ENCODE data around the gene C6orf136.

C6orf136 gene

DNA sequence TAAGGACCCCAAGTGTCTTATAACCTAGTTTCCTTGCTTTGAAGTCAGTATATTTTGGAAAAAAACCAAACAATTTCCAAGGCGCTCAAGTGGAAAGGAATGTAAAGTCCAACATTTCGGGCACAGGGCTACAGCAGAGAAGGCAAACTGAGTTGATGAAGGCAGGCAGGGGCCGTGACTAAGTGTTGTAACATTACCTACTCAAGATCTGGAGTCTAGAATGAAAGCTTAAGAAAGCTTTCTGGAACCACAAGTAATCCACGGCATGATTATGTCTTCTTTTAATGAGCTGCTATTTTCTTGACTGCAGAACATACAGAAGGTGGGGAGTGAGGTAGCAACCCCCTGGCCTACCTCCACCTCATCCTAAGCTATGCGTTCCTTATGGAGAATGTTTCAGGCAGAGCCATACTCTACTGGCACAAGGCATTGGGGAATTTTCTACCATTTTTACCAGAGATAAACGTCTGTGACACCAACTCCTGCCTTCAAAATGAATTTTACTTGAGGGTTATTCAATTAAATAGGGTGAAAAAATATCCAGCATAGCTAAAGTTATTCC lies 34.2 kb upstream of the C6orf136 start:
- TF ChIP-seq, protein P1, sequence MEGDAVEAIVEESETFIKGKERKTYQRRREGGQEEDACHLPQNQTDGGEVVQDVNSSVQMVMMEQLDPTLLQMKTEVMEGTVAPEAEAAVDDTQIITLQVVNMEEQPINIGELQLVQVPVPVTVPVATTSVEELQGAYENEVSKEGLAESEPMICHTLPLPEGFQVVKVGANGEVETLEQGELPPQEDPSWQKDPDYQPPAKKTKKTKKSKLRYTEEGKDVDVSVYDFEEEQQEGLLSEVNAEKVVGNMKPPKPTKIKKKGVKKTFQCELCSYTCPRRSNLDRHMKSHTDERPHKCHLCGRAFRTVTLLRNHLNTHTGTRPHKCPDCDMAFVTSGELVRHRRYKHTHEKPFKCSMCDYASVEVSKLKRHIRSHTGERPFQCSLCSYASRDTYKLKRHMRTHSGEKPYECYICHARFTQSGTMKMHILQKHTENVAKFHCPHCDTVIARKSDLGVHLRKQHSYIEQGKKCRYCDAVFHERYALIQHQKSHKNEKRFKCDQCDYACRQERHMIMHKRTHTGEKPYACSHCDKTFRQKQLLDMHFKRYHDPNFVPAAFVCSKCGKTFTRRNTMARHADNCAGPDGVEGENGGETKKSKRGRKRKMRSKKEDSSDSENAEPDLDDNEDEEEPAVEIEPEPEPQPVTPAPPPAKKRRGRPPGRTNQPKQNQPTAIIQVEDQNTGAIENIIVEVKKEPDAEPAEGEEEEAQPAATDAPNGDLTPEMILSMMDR (IDR thresholded peaks at IDR 0.05; ENCODE audit: low read length, missing control alignments): no peak
- H3K4me3 ChIP-seq (replicated peaks; ENCODE audit: low read depth, low read length): no peak overlapping the region
- DNase-seq (ENCODE audit: low read depth): peak; percentile 37

DNA sequence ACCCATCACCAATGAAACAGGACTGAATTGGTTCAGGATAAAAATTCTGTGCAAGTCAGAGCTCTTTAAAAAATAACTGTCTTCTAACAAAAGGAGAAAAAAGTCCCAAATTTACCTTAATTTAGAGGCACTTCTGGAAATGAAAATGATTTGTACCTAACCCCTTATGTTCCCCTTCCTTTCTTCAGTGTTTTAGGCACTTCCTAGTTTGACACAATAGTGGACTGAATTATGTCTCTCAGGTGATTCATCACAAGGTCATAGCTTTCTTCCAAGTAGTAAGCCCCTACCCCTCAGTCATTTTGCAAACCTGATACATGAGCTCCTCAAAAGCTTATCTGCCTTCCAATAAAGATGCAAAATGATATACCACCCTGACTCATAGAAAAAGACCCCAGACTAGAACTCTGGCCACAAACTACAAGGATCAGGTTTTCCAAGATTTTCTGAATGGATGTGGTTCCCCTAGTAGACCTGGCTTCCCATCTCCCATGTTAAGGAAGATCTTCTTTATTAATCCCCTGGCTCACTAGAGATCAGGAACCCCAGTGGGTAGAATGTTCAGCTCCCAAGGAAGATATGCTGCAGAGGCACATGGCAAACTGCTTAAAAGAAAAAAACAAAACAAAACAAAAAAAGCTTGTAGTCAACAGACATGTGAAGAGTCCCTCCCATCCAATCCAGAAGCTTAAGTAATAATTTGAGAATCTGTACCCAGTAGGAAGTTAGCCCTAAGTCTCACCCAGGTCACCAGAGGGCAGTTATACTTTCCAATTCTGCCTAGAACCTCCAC lies 33.5 kb upstream of the C6orf136 start:
- DNase-seq (ENCODE audit: low read depth): no peak
- peak overlapping the region; percentile 90 for H3K4me3 ChIP-seq (replicated peaks; ENCODE audit: low read depth, low read length)
- TF ChIP-seq, protein P1 (IDR thresholded peaks at IDR 0.05; ENCODE audit: low read length, missing control alignments): no peak

DNA sequence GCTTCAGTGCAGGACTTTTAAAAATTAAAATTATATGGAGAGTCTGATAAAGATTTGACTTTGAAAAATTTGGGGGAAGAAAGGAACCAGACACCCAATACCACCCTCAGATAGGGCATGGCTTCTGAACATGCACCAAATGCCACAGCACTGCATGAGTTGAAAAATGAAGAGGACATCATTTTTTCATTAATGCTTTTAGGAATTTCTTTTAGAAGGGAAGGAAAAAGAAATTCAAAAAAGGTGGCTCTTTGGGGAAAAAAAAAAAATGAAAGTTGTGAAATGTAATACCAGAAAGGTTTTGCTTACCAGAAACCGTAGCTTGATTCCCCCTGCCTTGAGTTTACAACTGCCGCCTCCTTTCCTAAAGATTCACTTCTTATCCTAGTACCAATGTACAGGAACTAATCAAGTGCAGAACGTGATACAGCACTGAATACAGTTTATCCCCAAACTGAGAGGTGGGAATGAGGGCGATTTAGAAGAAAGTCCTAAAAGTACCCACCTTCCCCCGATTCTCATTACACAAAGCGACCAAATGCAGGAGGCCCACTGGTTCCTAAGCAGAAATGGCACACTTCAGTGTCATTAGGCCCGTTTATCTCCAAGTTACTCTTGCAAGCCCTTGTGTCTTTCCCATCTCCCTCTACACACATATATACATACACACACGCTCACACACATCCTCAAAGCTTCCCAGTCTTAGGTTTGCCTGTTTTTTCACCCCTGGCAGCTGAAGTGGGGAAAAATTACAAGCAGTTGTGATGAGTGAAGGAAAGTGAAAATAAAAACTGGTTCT lies 32.7 kb upstream of the C6orf136 start:
- peak overlapping the region; percentile 90 for H3K4me3 ChIP-seq (replicated peaks; ENCODE audit: low read depth, low read length)
- TF ChIP-seq, protein P1 (IDR thresholded peaks at IDR 0.05; ENCODE audit: low read length, missing control alignments): no peak
- no peak for DNase-seq (ENCODE audit: low read depth)

DNA sequence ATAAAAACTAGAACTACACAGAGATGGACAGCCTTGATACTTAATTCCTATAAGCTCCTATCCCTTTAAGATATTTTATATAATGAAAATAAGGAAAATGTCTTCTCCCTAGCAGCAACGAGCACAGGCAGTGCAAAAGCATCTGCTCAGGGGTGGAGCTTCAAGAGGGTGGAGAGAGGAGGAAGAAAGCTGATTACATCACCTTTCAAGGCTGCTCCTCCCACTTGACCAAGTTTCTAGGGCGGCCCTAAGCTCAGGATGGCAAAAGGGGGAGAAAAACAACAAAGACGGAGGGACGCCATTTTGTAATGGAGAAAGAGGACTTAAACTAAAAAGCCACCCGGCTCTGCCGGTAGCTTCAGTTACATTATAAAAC lies 32.1 kb upstream of the C6orf136 start:
- DNase-seq (ENCODE audit: low read depth): peak; percentile 99
- TF ChIP-seq, protein P1 (IDR thresholded peaks at IDR 0.05; ENCODE audit: low read length, missing control alignments): no peak
- peak overlapping the region; percentile 90 for H3K4me3 ChIP-seq (replicated peaks; ENCODE audit: low read depth, low read length)

DNA sequence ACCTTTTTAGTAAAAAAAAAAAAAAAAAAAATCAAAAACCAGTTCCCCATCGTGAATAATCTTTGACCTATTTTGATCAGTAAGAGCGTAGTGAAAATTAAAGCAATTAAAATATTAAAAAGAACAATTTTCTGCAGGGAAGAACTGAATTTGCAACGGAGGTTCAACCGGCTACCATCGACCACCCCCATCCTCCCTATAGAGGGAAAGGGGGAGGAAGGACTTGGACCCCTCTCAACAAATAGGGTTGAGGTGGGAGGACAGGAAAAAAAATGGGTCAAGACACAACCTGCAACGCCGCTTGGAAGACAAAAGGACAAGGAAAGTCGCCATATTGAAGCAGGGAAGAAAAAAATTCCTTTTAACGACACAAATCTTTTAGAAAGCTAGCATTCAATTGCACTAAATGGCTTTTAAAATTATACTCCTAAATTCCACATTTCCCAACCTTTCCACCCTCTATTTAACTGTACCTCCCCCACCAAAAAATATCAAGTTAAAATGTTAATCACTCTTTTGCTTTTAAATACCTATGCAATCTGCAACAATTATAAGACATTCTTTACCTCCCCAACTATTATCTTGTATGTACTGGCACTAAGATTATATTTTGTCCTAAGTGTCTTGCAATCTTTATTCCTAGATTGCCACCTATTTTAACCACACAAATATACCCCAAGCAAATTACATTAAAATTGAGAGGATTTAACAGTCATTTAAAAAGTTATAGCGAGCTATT lies 31.5 kb upstream of the C6orf136 start:
- TF ChIP-seq, protein P1 (IDR thresholded peaks at IDR 0.05; ENCODE audit: low read length, missing control alignments): no peak
- H3K4me3 ChIP-seq (replicated peaks; ENCODE audit: low read depth, low read length): peak overlapping the region; percentile 90
- DNase-seq (ENCODE audit: low read depth): peak; percentile 94

DNA sequence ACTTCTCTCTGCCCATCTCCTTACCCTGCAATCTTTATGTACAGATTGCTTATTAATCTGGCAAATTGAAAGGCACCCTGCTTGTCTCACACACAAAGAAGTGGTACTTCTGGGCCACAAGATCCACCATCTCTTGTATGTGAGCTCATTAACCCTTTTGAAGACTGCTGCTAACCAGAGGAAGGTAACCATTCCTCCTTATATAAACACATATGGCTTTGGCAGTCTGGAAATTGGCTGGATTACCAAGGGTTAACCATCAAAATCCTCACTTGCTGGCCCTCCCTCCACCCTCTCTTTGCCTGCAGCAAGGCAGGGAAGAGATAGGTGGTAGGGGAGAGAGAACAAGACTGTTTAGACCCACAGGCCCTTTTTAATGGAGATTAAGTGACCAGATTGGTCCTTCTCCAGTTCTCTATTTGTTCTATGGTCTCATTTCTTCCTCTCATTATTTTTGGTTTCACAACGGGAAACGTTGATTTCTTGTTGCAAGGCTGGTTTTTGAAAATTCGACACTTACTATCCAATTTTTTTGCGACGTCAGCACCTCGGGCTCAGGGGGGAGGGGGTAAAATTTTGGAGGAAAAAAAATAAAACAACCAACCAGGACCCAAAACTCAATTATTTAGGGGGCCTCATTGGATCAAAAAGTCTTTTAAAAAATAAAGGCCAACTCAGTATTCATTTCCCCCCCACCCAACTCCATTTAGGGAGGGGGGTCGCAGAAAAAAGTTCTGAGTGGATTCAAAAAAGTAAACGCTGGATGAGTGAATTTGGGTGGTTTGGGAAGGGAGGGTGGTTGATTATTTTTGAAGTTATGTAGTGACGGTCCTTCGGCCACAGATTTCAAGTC lies 30.7 kb upstream of the C6orf136 start:
- TF ChIP-seq, protein P1 (IDR thresholded peaks at IDR 0.05; ENCODE audit: low read length, missing control alignments): no peak
- peak overlapping the region; percentile 90 for H3K4me3 ChIP-seq (replicated peaks; ENCODE audit: low read depth, low read length)
- DNase-seq (ENCODE audit: low read depth): peak; percentile 41

All from fibroblast of pulmonary artery (primary cell).